C4-2B (cell line): Measurements from ENCODE around the gene PCDHB1.

Source experiments
- CTCF ChIP-seq: fragments of 450-650 bp; conservative IDR thresholded peaks from 2 replicates; pipeline ENCODE4 v1.5.1; 2017; ENCODE audit warnings: mild to moderate bottlenecking
- ZFX ChIP-seq: fragments of 450-650 bp; IDR thresholded peaks from 2 replicates; pipeline ENCODE4 v1.6.1; 2017

GRCh38 chr5:141003791-141004611 lies 47.2 kb upstream of the PCDHB1 start:
- TF ChIP-seq CTCF (no peak), ZFX (no peak)
